Thymus (tissue), 11 donors: ENCODE data around the gene MYOCOS. TPM values are rescaled to one million over a fixed set of nuclear protein-coding genes. Genes with fewer than 3 reads are reported as not detected.
"Not testable (repeated sequence)": the region's sequence is repeated elsewhere in the genome, so short reads cannot be mapped to it uniquely, and the experiment has no call there.

ENCODE experiments used
- DNase-seq, 9 donors: peaks; one replicate each; pipeline ENCODE4 v3.0.0-alpha.2; 2013; ENCODE audit warnings: low spot score in 9 of 9, low read depth in 6 of 9, missing footprints in 1 of 9
- H3K27ac ChIP-seq, 2 donors: one replicate each; pipeline ENCODE4 v1.5.1; 2013; ENCODE audit warnings: control low read depth in 1 of 2, low read depth in 1 of 2, low read length in 1 of 2, mild to moderate bottlenecking in 1 of 2, moderate library complexity in 1 of 2
- H3K27me3 ChIP-seq, 2 donors: one replicate each; pipeline ENCODE4 v1.5.1; 2013; ENCODE audit warnings: low read length in 1 of 2; ENCODE audit not compliant: control insufficient read depth in 2 of 2, insufficient read depth in 1 of 2
- H3K36me3 ChIP-seq, 2 donors: one replicate each; pipeline ENCODE4 v1.5.1; 2013; ENCODE audit warnings: low read length in 1 of 2, mild to moderate bottlenecking in 1 of 2, moderate library complexity in 1 of 2; ENCODE audit not compliant: control insufficient read depth in 2 of 2, insufficient read depth in 2 of 2
- H3K4me1 ChIP-seq, 2 donors: one replicate each; pipeline ENCODE4 v1.5.1; 2013; ENCODE audit warnings: low read length in 2 of 2; ENCODE audit not compliant: control insufficient read depth in 2 of 2, insufficient read depth in 2 of 2
- H3K4me3 ChIP-seq, 2 donors: one replicate each; pipeline ENCODE4 v1.5.1; 2013; ENCODE audit warnings: low read length in 2 of 2, control low read depth in 1 of 2, mild to moderate bottlenecking in 1 of 2
- H3K9me3 ChIP-seq, 2 donors: one replicate each; pipeline ENCODE4 v1.5.1; 2013; ENCODE audit warnings: low read length in 1 of 2, mild to moderate bottlenecking in 1 of 2; ENCODE audit not compliant: control insufficient read depth in 2 of 2, insufficient read depth in 1 of 2
- WGBS: extraction: QIAGEN DNeasy Blood & Tissue Kit; methylation state at CpG from one replicate; pipeline ENCODE4 v1.1.7; 2013; 5-methylcytosine and 5-hydroxymethylcytosine counted together
- polyA plus RNA-seq: library from polyadenylated mRNA; stranded (reverse); fragments of 200-250 nt; gene quantifications from one replicate; pipeline ENCODE4 v1.2.3, GENCODE V29; 2013
- total RNA-seq: library from RNA; stranded (reverse); fragments of 120-200 nt; gene quantifications from one replicate; pipeline ENCODE4 v1.2.4, GENCODE V29; 2013
- donor health status: healthy.

Gene MYOCOS
- total and polyA plus RNA-seq, 2 donors = 0.07 TPM; not detected in 1

- whole genome bisulfite sequencing = 94% methylated on average over 8 of the region's 8 CpGs
- H3K4me1 ChIP-seq = peaks cover 0 to 8% of the 10 kb centered on the region in 2 donors
- H3K4me3 ChIP-seq = no peak within 1 kb of the TSS
- H3K27ac ChIP-seq = no peak within 1 kb of the TSS
- H3K36me3 ChIP-seq = no peaks in the 10 kb centered on the region
- DNase-seq = no peak
- H3K27me3 ChIP-seq = peaks cover 0 to 15% of the 10 kb centered on the region in 2 donors
- no peaks in the 10 kb centered on the region for H3K9me3 ChIP-seq
These were observed 30.3 kb downstream of the MYOCOS start, which contains the start of gene MYOC for GRCh38 chr1:171652234-171652822. MYOC (minus strand) TSS chr1:171652688; CDS start chr1:171652611, 77 bp downstream.

GRCh38 chr1:171653796-171654195 lies 31.8 kb downstream of the MYOCOS start:
- peaks cover 0 to 8% of the 10 kb centered on the region in 2 donors for H3K4me1 ChIP-seq
- H3K27ac ChIP-seq = no peak overlapping the region
- H3K27me3 ChIP-seq = peaks cover 0 to 15% of the 10 kb centered on the region in 2 donors
- H3K9me3 ChIP-seq = no peaks in the 10 kb centered on the region
- H3K36me3 ChIP-seq = no peaks in the 10 kb centered on the region
- no peak overlapping the region for H3K4me3 ChIP-seq
- 97% methylated on average over 1 of the region's 1 CpG for WGBS
- DNase-seq = no peak

GRCh38 chr1:171654201-171654941 lies 32.3 kb downstream of the MYOCOS start:
- no peaks in the 10 kb centered on the region for H3K9me3 ChIP-seq
- no peak for DNase-seq
- H3K36me3 ChIP-seq = no peaks in the 10 kb centered on the region
- 86% methylated on average over 8 of the region's 8 CpGs for WGBS
- peak overlapping the region in 1 of 2 donors; percentile 51 for H3K27ac ChIP-seq
- no peak overlapping the region for H3K4me3 ChIP-seq
- H3K27me3 ChIP-seq = peaks cover 0 to 15% of the 10 kb centered on the region in 2 donors
- peaks cover 0 to 8% of the 10 kb centered on the region in 2 donors for H3K4me1 ChIP-seq

GRCh38 chr1:171654942-171655745 lies 33.1 kb downstream of the MYOCOS start:
- DNase-seq = peak in 8 of 9 donors; percentile 22 to 71 (median 46)
- no peaks in the 10 kb centered on the region for H3K36me3 ChIP-seq
- peaks cover 0 to 8% of the 10 kb centered on the region in 2 donors for H3K4me1 ChIP-seq
- H3K4me3 ChIP-seq = no peak overlapping the region
- no peaks in the 10 kb centered on the region for H3K9me3 ChIP-seq
- peak overlapping the region in 1 of 2 donors; percentile 51 for H3K27ac ChIP-seq
- peaks cover 0 to 15% of the 10 kb centered on the region in 2 donors for H3K27me3 ChIP-seq
- WGBS = 29% methylated on average over 24 of the region's 24 CpGs

- no peak overlapping the region for H3K4me3 ChIP-seq
- no peaks in the 10 kb centered on the region for H3K36me3 ChIP-seq
- peaks cover 0 to 8% of the 10 kb centered on the region in 2 donors for H3K4me1 ChIP-seq
- WGBS = 73% methylated on average over 6 of the region's 6 CpGs
- no peak for DNase-seq
- H3K27me3 ChIP-seq = peaks cover 0 to 15% of the 10 kb centered on the region in 2 donors
- no peak overlapping the region for H3K27ac ChIP-seq
- no peaks in the 10 kb centered on the region for H3K9me3 ChIP-seq
These were observed 33.7 kb downstream of the MYOCOS start for GRCh38 chr1:171655746-171656116.

- not testable (repeated sequence) for DNase-seq, H3K4me1 ChIP-seq, H3K9me3 ChIP-seq, H3K27ac ChIP-seq, H3K36me3 ChIP-seq, H3K4me3 ChIP-seq
- peaks cover 0 to 15% of the 10 kb centered on the region in 2 donors for H3K27me3 ChIP-seq
- WGBS = 98% methylated on average over 9 of the region's 9 CpGs
These were observed 34.2 kb downstream of the MYOCOS start for GRCh38 chr1:171656206-171656605.

GRCh38 chr1:171661076-171661650 lies 39.1 kb downstream of the MYOCOS start:
- Histone ChIP-seq H3K4me3 (no peak overlapping the region), H3K27ac (no peak overlapping the region), H3K4me1 (no peaks in the 10 kb centered on the region), H3K9me3 (no peaks in the 10 kb centered on the region), H3K27me3 (no peaks in the 10 kb centered on the region), H3K36me3 (no peaks in the 10 kb centered on the region)
- no peak for DNase-seq
- WGBS = 96% methylated on average over 5 of the region's 5 CpGs

- no peaks in the 10 kb centered on the region for H3K4me1 ChIP-seq
- no peak overlapping the region for H3K27ac ChIP-seq
- 96% methylated on average over 7 of the region's 7 CpGs for WGBS
- no peaks in the 10 kb centered on the region for H3K27me3 ChIP-seq
- H3K36me3 ChIP-seq = no peaks in the 10 kb centered on the region
- H3K9me3 ChIP-seq = no peaks in the 10 kb centered on the region
- DNase-seq = no peak
- H3K4me3 ChIP-seq = no peak overlapping the region
These were observed 41.2 kb downstream of the MYOCOS start for GRCh38 chr1:171663036-171663853.
